Activated CD8-positive, alpha-beta T cell treated with anti-CD3 and anti-CD28 coated beads for 36 hours (primary cell): ENCODE data around the gene DNAI1. TPM values are rescaled to one million over a fixed set of nuclear protein-coding genes. Genes with fewer than 3 reads are reported as not detected.

ENCODE experiments used
- ATAC-seq: fragments of 200-7000 bp; cut with Tn5 transposase; one replicate; pipeline ENCODE4 v1.10.0; 2021; ENCODE audit warnings: mild to moderate bottlenecking, moderate library complexity
- CTCF ChIA-PET: fragments of 350-600 bp; sonication (Branson Sonifier 250); formaldehyde crosslinking; loops from one replicate; lab custom pipeline; 2021; ENCODE audit warnings: antibody characterized with exemption; lab: Charles Lee
- POLR2A ChIA-PET: fragments of 350-600 bp; sonication (Branson Sonifier 250); formaldehyde crosslinking; loops from one replicate; lab custom pipeline; 2021; ENCODE audit warnings: antibody characterized with exemption; lab: Charles Lee
- DNase-seq: peaks from one replicate; pipeline ENCODE4 v3.0.0-alpha.2; 2020
- H3K27ac Mint-ChIP-seq: one replicate; pipeline ENCODE4 v1.8.0; 2021; ENCODE audit warnings: mild to moderate bottlenecking, mixed read lengths
- H3K27me3 Mint-ChIP-seq: one replicate; pipeline ENCODE4 v1.8.0; 2021; ENCODE audit warnings: mixed read lengths
- H3K36me3 Mint-ChIP-seq: one replicate; pipeline ENCODE4 v1.8.0; 2021; ENCODE audit warnings: low read depth, mixed read lengths
- H3K4me1 Mint-ChIP-seq: one replicate; pipeline ENCODE4 v1.8.0; 2021; ENCODE audit warnings: low read depth, mixed read lengths
- H3K4me3 Mint-ChIP-seq: one replicate; pipeline ENCODE4 v1.8.0; 2021; ENCODE audit warnings: mild to moderate bottlenecking, moderate library complexity, mixed read lengths
- H3K9me3 Mint-ChIP-seq: one replicate; pipeline ENCODE4 v1.8.0; 2021; ENCODE audit warnings: mixed read lengths
- CTCF ChIP-seq: fragments of 200-600 bp; IDR thresholded peaks from one replicate; pipeline ENCODE4 v1.8.0; 2022; ENCODE audit warnings: antibody characterized with exemption, mild to moderate bottlenecking
- intact Hi-C: fragments of 100-400 bp; cut with micrococcal nuclease; formaldehyde crosslinking; loops from one replicate; pipeline ENCODE4 v1.10.0; 2022
- total RNA-seq, 2 experiments: library from RNA; stranded (reverse); gene quantifications; one replicate each; pipeline ENCODE4 v1.2.3, GENCODE V29; 2021

DNAI1 gene
- total RNA-seq = under 1 TPM in 1 of 2 experiments, not detected in 1; 0.18 TPM

- Mint-ChIP-seq H3K4me3 (peak within 1 kb of the TSS; percentile 86), H3K36me3 (no peaks in the 10 kb centered on the region), H3K27me3 (peaks cover 9% of the 10 kb centered on the region), H3K27ac (peak within 1 kb of the TSS; percentile 78), H3K9me3 (no peaks in the 10 kb centered on the region), H3K4me1 (peaks cover 42% of the 10 kb centered on the region)
- ChIA-PET CTCF (interaction anchor here (0.8 to 1.9 kb wide), 4 partner anchors 42 to 134 kb away, joined by 3 to 7 read pairs (median 4); no protein-coding TSS in a partner anchor), POLR2A (interaction anchor here (1.0 kb wide), 2 partner anchors 9 to 189 kb away, joined by 3 read pairs; no protein-coding TSS in a partner anchor)
- TF ChIP-seq CTCF = no peak
- intact Hi-C loops = no loop called here
- peak; percentile 99 for DNase-seq
- ATAC-seq = peak; percentile 92
Measured at GRCh38 chr9:34458013-34458958, at the start of gene DNAI1, which contains the start of gene FAM219A. Gene DNAI1 (plus strand): TSS chr9:34458805. CDS start chr9:34459006, 201 bp downstream. Gene FAM219A (minus strand): TSS chr9:34458570. CDS start chr9:34458263, 307 bp downstream.

- H3K9me3 Mint-ChIP-seq = no peaks in the 10 kb centered on the region
- POLR2A ChIA-PET = interaction anchor here (1.0 kb wide), 1 partner anchor 22 kb away, joined by 3 read pairs; no protein-coding TSS in a partner anchor
- no peaks in the 10 kb centered on the region for H3K36me3 Mint-ChIP-seq
- H3K4me3 Mint-ChIP-seq = no peak overlapping the region
- H3K27me3 Mint-ChIP-seq = no peaks in the 10 kb centered on the region
- CTCF ChIA-PET = interaction anchor here (1.7 kb wide), 1 partner anchor 194 kb away, joined by 5 read pairs; no protein-coding TSS in a partner anchor
- H3K27ac Mint-ChIP-seq = no peak overlapping the region
- intact Hi-C loops = no loop called here
- ATAC-seq (no peak), DNase-seq (no peak)
- TF ChIP-seq CTCF = no peak
- no peaks in the 10 kb centered on the region for H3K4me1 Mint-ChIP-seq
Measured at GRCh38 chr9:34409154-34409553, 49.5 kb upstream of the DNAI1 start.

- DNase-seq = no peak
- Mint-ChIP-seq H3K36me3 (no peaks in the 10 kb centered on the region), H3K4me1 (no peaks in the 10 kb centered on the region), H3K27me3 (no peaks in the 10 kb centered on the region), H3K4me3 (no peak overlapping the region), H3K27ac (no peak overlapping the region), H3K9me3 (no peaks in the 10 kb centered on the region)
- intact Hi-C loops = no loop called here
- POLR2A ChIA-PET = no interaction called here
- TF ChIP-seq CTCF = no peak
- no peak for ATAC-seq
- CTCF ChIA-PET = interaction anchor here (1.0 to 1.5 kb wide), 2 partner anchors 8 to 89 kb away, joined by 3 to 9 read pairs; no protein-coding TSS in a partner anchor
Measured at GRCh38 chr9:34412336-34412735, 46.3 kb upstream of the DNAI1 start.

GRCh38 chr9:34413231-34413852 lies 45.3 kb upstream of the DNAI1 start:
- intact Hi-C loops = no loop called here
- CTCF ChIA-PET = interaction anchor here (1.0 to 3.9 kb wide), 3 partner anchors 9 to 88 kb away, joined by 3 to 30 read pairs (median 9); no protein-coding TSS in a partner anchor
- Mint-ChIP-seq H3K4me3 (no peak overlapping the region), H3K4me1 (no peaks in the 10 kb centered on the region), H3K27ac (no peak overlapping the region), H3K36me3 (no peaks in the 10 kb centered on the region), H3K27me3 (no peaks in the 10 kb centered on the region), H3K9me3 (no peaks in the 10 kb centered on the region)
- ATAC-seq = no peak
- POLR2A ChIA-PET = interaction anchor here (0.6 kb wide), 1 partner anchor 167 kb away, joined by 3 read pairs; no protein-coding TSS in a partner anchor
- peak; percentile 66 for DNase-seq
- TF ChIP-seq CTCF = no peak
